Ishikawa (cell line): ENCODE measurements around the gene JAKMIP3.

Experiments used
- MAX ChIP-seq: IDR thresholded peaks from 2 replicates; pipeline ENCODE4 v1.6.1; 2012
- NFIC ChIP-seq: IDR thresholded peaks from 2 replicates; pipeline ENCODE4 v1.6.1; 2012
- TAF1 ChIP-seq: IDR thresholded peaks from 2 replicates; pipeline ENCODE4 v1.6.1; 2012; ENCODE audit warnings: low read depth, mild to moderate bottlenecking

DNA sequence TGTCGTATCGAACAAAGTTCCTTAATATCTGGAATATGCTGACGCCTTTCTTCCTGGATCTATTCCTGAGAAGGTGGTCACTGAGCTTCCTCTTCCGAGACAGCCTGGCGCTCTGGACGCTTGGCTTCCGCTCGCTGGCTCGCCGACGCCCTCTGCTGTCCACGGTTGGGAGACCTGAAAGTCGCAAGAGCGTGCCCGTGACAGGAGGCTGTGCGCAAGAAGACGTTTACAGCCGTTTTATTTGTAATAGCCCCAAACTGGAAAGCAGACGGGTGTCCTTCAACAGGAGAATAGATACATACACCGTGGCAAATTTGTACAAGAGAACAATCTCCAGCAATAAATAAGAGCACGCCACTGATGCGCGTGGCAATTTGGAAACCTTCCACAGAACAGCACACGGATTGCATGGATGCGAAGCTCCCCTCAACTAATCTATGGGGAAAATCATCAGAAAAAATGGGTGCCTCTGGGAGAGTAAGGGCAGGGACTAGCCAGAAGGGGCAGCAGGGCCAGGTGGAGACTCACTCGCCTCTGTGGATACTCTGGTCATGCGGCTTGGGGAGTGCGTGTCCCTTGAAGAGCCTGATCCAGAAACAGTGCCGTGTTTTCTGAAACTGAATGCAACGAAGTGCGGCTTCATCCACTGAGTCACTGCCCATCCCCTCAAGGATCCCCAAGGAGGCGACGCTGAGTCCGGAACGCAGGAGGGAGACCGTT, 42.5 kb upstream of the JAKMIP3 start:
- TF ChIP-seq NFIC (no peak), MAX (no peak), TAF1 (no peak)
